Activated T-cell treated with anti-CD3 and anti-CD28 coated beads, Interleukin-2, amount 50 U/mL, for 48 hours (primary cell): ENCODE data around the gene FAM170B.
A peak's percentile ranks its signal among the peaks of the same experiment; 100 is the strongest.

ENCODE experiments used
- DNase-seq, 2 experiments: peaks; one replicate each; pipeline ENCODE4 v3.0.0-alpha.2; 2020

FAM170B gene

GRCh38 chr10:49118430-49119074, 15.3 kb downstream of the FAM170B start:
- no peak for DNase-seq

GRCh38 chr10:49117376-49118070, 16.3 kb downstream of the FAM170B start:
- no peak for DNase-seq

- DNase-seq: no peak
Measured at GRCh38 chr10:49116509-49117375, 17.1 kb downstream of the FAM170B start.

- no peak for DNase-seq
Measured at GRCh38 chr10:49115796-49116508, 17.9 kb downstream of the FAM170B start.

GRCh38 chr10:49115015-49115795, 18.6 kb downstream of the FAM170B start, which contains the start of gene VSTM4:
Gene VSTM4 (minus strand): TSS chr10:49115522. CDS start chr10:49115485, 37 bp downstream.
- peak in 1 of 2 experiments; percentile 24 for DNase-seq

GRCh38 chr10:49114718-49115014, 19.2 kb downstream of the FAM170B start:
- DNase-seq: no peak

- DNase-seq: no peak
Measured at GRCh38 chr10:49113741-49114141, 20.1 kb downstream of the FAM170B start.

- no peak for DNase-seq
Measured at GRCh38 chr10:49112851-49113250, 21.0 kb downstream of the FAM170B start.

GRCh38 chr10:49112098-49112497, 21.7 kb downstream of the FAM170B start:
- no peak for DNase-seq

- no peak for DNase-seq
Measured at GRCh38 chr10:49111320-49111698, 22.5 kb downstream of the FAM170B start.

GRCh38 chr10:49110684-49111319, 23.0 kb downstream of the FAM170B start:
- DNase-seq: no peak

- DNase-seq: no peak
Measured at GRCh38 chr10:49109669-49110340, 24.0 kb downstream of the FAM170B start.

GRCh38 chr10:49108656-49109055, 25.2 kb downstream of the FAM170B start:
- no peak for DNase-seq

GRCh38 chr10:49107887-49108267, 25.9 kb downstream of the FAM170B start:
- DNase-seq: no peak

- no peak for DNase-seq
Measured at GRCh38 chr10:49107111-49107886, 26.5 kb downstream of the FAM170B start.

GRCh38 chr10:49106451-49106850, 27.4 kb downstream of the FAM170B start:
- no peak for DNase-seq

GRCh38 chr10:49105076-49105475, 28.7 kb downstream of the FAM170B start:
- no peak for DNase-seq

- no peak for DNase-seq
Measured at GRCh38 chr10:49104323-49104722, 29.5 kb downstream of the FAM170B start.

GRCh38 chr10:49103761-49104160, 30.1 kb downstream of the FAM170B start:
- DNase-seq: no peak

- no peak for DNase-seq
Measured at GRCh38 chr10:49099046-49099445, 34.8 kb downstream of the FAM170B start.
